GM12878 (cell line): ENCODE measurements around the gene OXTR. TPM values are rescaled to one million over a fixed set of nuclear protein-coding genes. Genes with fewer than 3 reads are reported as not detected.

Source experiments
- ATAC-seq: fragments of 200-7000 bp; cut with Tn5 transposase; 3 replicates; pipeline ENCODE4 v1.9.1; 2020; ENCODE audit warnings: mild to moderate bottlenecking, moderate library complexity
- BruUV-seq: library from RNA; stranded (reverse); fragments of 400-500 nt; replicated peaks from 2 replicates; lab custom pipeline; 2021; lab: Mats Ljungman, UMichigan
- CTCF ChIA-PET: fragments of 300-600 bp; sonication (Branson Sonifier 250); formaldehyde crosslinking; extraction: SDS; loops from one replicate; lab custom pipeline; 2021; ENCODE audit warnings: inconsistent platforms; lab: Yijun Ruan, JAX
- POLR2A ChIA-PET: fragments of 350-600 bp; formaldehyde crosslinking; extraction: SDS; loops from one replicate; lab custom pipeline; 2021; ENCODE audit warnings: inconsistent platforms; lab: Charles Lee
- RAD21 ChIA-PET: fragments of 300-600 bp; sonication (Branson Sonifier 250); formaldehyde crosslinking; loops from one replicate; lab custom pipeline; 2023; ENCODE audit warnings: antibody characterized with exemption; ENCODE audit not compliant: unreplicated experiment; lab: Charles Lee
- SMC1A ChIA-PET: fragments of 300-600 bp; sonication (Branson Sonifier 250); formaldehyde crosslinking; loops from one replicate; lab custom pipeline; 2023; ENCODE audit not compliant: unreplicated experiment, uncharacterized antibody; lab: Charles Lee
- DNase-seq: peaks from one replicate; pipeline ENCODE4 v3.0.0-alpha.2; 2011; ENCODE audit warnings: low read depth, low spot score
- FAIRE-seq: peaks from 3 replicates; lab custom pipeline; 2011; peaks lifted over from hg19 to GRCh38; lab: Jason Lieb, UNC
- H2AFZ ChIP-seq: 2 replicates; pipeline ENCODE4 v1.6.0; 2011; ENCODE audit warnings: low read depth, low read length, control low read depth; ENCODE audit not compliant: control insufficient read depth
- H3K27ac ChIP-seq: 2 replicates; pipeline ENCODE4 v1.5.1; 2011; ENCODE audit warnings: control low read depth; ENCODE audit not compliant: control insufficient read depth, insufficient read depth
- H3K27me3 ChIP-seq, 2 experiments: replicated peaks in 1 of 2; 2 replicates each; pipeline versions ENCODE4 v1.6.0 to v1.6.1; 2011; ENCODE audit warnings: low read length in 1 of 2; ENCODE audit not compliant: control insufficient read depth in 2 of 2, insufficient read depth in 2 of 2
- H3K36me3 ChIP-seq, 2 experiments: 2 replicates each; pipeline ENCODE4 v1.5.1; 2011; ENCODE audit warnings: low read length in 1 of 2; ENCODE audit not compliant: control insufficient read depth in 2 of 2, insufficient read depth in 2 of 2
- H3K4me1 ChIP-seq: 2 replicates; pipeline ENCODE4 v1.6.1; 2011; ENCODE audit warnings: mild to moderate bottlenecking, low read length, moderate library complexity, mixed read lengths; ENCODE audit not compliant: control insufficient read depth, insufficient read depth
- H3K4me2 ChIP-seq: 2 replicates; pipeline ENCODE4 v1.6.0; 2011; ENCODE audit warnings: control low read depth; ENCODE audit not compliant: control insufficient read depth, insufficient read depth
- H3K4me3 ChIP-seq: fragments of 200-600 bp; sonication (generic); 2 replicates; pipeline ENCODE4 v1.5.1; 2016
- H3K79me2 ChIP-seq: 2 replicates; pipeline ENCODE4 v1.6.0; 2011; ENCODE audit warnings: low read length; ENCODE audit not compliant: control insufficient read depth, insufficient read depth
- H3K9ac ChIP-seq: 2 replicates; pipeline ENCODE4 v1.8.0; 2011; ENCODE audit warnings: low read length, control low read depth, mixed read lengths; ENCODE audit not compliant: control insufficient read depth, insufficient read depth
- H3K9me3 ChIP-seq: replicated peaks from 3 replicates; pipeline ENCODE4 v1.5.1; 2011; ENCODE audit warnings: mild to moderate bottlenecking, low read length; ENCODE audit not compliant: control insufficient read depth, insufficient read depth
- H4K20me1 ChIP-seq: 2 replicates; pipeline ENCODE4 v1.6.0; 2011; ENCODE audit not compliant: control insufficient read depth, insufficient read depth
- ATF7 ChIP-seq: fragments of 450-650 bp; IDR thresholded peaks from 2 replicates; pipeline ENCODE4 v1.6.1; 2016; ENCODE audit warnings: low read depth, mild to moderate bottlenecking
- BHLHE40 ChIP-seq, 2 experiments: fragments of 450-650 bp in 1 of 2; IDR thresholded peaks; 2 replicates each; pipeline ENCODE4 v1.6.1; 2011 to 2017; ENCODE audit warnings: low read depth in 2 of 2, borderline replicate concordance in 1 of 2, improper control_type of control experiment in 1 of 2, low read length in 1 of 2, mild to moderate bottlenecking in 1 of 2
- BMI1 ChIP-seq: fragments of 450-650 bp; IDR thresholded peaks from 2 replicates; pipeline ENCODE4 v1.6.1; 2016; ENCODE audit warnings: mild to moderate bottlenecking, moderate library complexity, borderline replicate concordance
- CBFB ChIP-seq: IDR thresholded peaks from 2 replicates; pipeline ENCODE4 v1.6.1; 2016; ENCODE audit warnings: antibody characterized with exemption, low read depth
- IKZF2 ChIP-seq, 2 experiments: fragments of 450-650 bp; IDR thresholded peaks; 2 replicates each; pipeline ENCODE4 v1.6.1; 2017; ENCODE audit warnings: mild to moderate bottlenecking in 2 of 2, moderate library complexity in 2 of 2
- MYC ChIP-seq: IDR thresholded peaks from 2 replicates; pipeline ENCODE4 v1.6.1; 2011; ENCODE audit warnings: mild to moderate bottlenecking, low read length, moderate library complexity, inconsistent platforms; ENCODE audit not compliant: insufficient read depth, insufficient replicate concordance, insufficient read length, severe bottlenecking
- SMC3 ChIP-seq: IDR thresholded peaks from 2 replicates; pipeline ENCODE4 v1.6.1; 2011; ENCODE audit warnings: low read length, improper control_type of control experiment, borderline replicate concordance
- ZNF274 ChIP-seq: IDR thresholded peaks from one replicate; pipeline ENCODE4 v1.8.0; 2011; ENCODE audit not compliant: insufficient read length, insufficient read depth
- WGBS: methylation state at CpG from one replicate; pipeline ENCODE4 v1.1.6; 2016; ENCODE audit warnings: low lambda C conversion rate; ENCODE audit not compliant: insufficient replicate concordance, insufficient coverage; ENCODE audit errors: missing lambda C conversion rate; 5-methylcytosine and 5-hydroxymethylcytosine counted together
- in situ Hi-C: fragments of 300-500 bp; cut with MboI; formaldehyde crosslinking; loops from 9 replicates; pipeline ENCODE4 v1.14.3; 2018; ENCODE audit warnings: mixed read lengths
- intact Hi-C: fragments of 100-400 bp; cut with micrococcal nuclease; formaldehyde crosslinking; loops from one replicate; pipeline ENCODE4 v1.14.2; 2022; ENCODE audit not compliant: unreplicated experiment
- polyA plus RNA-seq, 11 experiments: library from polyadenylated mRNA; depleted of rRNA in 4 of 11; unstranded in 6 of 11; stranded (reverse) in 5 of 11; fragments of >200 nt; fragmentation: Nextera tagmentation in 4 of 11; fragmentation: Illumina TruSeq in 1 of 11; extraction: Ambion mirVana in 4 of 11; extraction: Trizol in 1 of 11; gene quantifications; 1 replicate in 1 of 11; 2 replicates in 10 of 11; pipeline versions ENCODE4 v1.2.1 to v1.2.3, GENCODE V29; 2011 to 2016; ENCODE audit warnings: inconsistent platforms in 2 of 11, missing spikeins in 2 of 11, low read depth in 1 of 11
- total RNA-seq, 4 experiments: library from RNA; depleted of rRNA in 3 of 4; stranded (reverse); fragments of >200 nt in 3 of 4; fragmentation: Illumina TruSeq in 1 of 4; extraction: Trizol in 1 of 4; gene quantifications; 2 replicates each; pipeline versions ENCODE4 v1.2.1 to v1.2.3, GENCODE V29; 2013 to 2021
- TF ChIP-seq, protein P1 (sequence below): IDR thresholded peaks from 2 replicates; pipeline ENCODE4 v1.6.1; 2011; ENCODE audit warnings: low read depth, mild to moderate bottlenecking, low read length, moderate library complexity, borderline replicate concordance; ENCODE audit errors: extremely low read depth
- TF ChIP-seq, protein P2 (sequence below): IDR thresholded peaks from 2 replicates; pipeline ENCODE4 v1.6.1; 2012; ENCODE audit warnings: mild to moderate bottlenecking, low read depth, low read length
- TF ChIP-seq, protein P3 (sequence below): fragments of 450-650 bp; IDR thresholded peaks from 2 replicates; pipeline ENCODE4 v1.6.1; 2017; ENCODE audit warnings: mild to moderate bottlenecking, moderate library complexity
- TF ChIP-seq, protein P4 (sequence below): fragments of 450-650 bp; IDR thresholded peaks from 2 replicates; pipeline ENCODE4 v1.6.1; 2017; ENCODE audit warnings: borderline replicate concordance

The OXTR gene
- total and polyA plus RNA-seq, 10 of the 15 experiments (the other 5 are each of a cell fraction or from before 2014, with no cell fraction given), result 0.43 to 5.9 (median 2.6) TPM

DNA sequence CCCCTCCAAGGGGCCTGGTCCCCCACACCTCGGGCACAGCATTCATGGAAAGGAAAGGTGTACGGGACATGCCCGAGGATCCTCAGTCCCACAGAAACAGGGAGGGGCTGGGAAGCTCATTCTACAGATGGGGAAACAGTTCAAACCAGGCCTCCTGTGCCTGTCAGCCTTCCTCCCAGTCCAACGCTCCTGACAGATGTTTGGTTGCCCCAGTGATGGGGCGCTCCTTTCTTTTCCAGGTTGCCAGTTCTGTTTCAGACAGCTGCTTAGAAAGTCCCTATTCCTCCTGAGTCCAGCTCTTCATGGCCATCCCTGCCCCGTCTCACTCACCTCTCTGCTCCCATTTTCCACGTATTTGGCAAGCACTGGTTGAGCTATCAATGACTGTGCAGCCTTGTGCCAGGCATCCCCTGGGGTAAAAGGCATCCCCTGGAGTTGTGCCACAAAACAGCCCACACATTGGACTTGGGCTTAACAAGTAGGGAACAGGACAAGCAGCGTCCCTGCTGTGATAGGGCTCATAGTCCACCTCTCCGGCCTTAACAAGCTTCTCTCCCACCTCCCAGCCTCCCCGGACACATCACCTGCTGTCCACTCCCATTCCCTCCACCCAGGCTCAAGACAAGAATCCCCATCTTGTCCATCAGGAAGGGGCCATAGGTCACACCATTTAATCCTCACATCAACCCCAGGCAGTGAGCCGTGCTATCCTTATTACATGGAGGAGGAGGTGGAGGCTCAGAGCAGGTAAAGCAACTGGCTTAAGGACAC is 6.6 kb downstream of the OXTR start (continued):
- TF ChIP-seq MYC, result no peak
- TF ChIP-seq CBFB, result no peak
- TF ChIP-seq SMC3, result no peak
- TF ChIP-seq, protein P1, sequence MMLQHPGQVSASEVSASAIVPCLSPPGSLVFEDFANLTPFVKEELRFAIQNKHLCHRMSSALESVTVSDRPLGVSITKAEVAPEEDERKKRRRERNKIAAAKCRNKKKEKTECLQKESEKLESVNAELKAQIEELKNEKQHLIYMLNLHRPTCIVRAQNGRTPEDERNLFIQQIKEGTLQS, result no peak
- no peak for TF ChIP-seq BMI1
- TF ChIP-seq, protein P2, sequence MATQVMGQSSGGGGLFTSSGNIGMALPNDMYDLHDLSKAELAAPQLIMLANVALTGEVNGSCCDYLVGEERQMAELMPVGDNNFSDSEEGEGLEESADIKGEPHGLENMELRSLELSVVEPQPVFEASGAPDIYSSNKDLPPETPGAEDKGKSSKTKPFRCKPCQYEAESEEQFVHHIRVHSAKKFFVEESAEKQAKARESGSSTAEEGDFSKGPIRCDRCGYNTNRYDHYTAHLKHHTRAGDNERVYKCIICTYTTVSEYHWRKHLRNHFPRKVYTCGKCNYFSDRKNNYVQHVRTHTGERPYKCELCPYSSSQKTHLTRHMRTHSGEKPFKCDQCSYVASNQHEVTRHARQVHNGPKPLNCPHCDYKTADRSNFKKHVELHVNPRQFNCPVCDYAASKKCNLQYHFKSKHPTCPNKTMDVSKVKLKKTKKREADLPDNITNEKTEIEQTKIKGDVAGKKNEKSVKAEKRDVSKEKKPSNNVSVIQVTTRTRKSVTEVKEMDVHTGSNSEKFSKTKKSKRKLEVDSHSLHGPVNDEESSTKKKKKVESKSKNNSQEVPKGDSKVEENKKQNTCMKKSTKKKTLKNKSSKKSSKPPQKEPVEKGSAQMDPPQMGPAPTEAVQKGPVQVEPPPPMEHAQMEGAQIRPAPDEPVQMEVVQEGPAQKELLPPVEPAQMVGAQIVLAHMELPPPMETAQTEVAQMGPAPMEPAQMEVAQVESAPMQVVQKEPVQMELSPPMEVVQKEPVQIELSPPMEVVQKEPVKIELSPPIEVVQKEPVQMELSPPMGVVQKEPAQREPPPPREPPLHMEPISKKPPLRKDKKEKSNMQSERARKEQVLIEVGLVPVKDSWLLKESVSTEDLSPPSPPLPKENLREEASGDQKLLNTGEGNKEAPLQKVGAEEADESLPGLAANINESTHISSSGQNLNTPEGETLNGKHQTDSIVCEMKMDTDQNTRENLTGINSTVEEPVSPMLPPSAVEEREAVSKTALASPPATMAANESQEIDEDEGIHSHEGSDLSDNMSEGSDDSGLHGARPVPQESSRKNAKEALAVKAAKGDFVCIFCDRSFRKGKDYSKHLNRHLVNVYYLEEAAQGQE, result no peak

DNA sequence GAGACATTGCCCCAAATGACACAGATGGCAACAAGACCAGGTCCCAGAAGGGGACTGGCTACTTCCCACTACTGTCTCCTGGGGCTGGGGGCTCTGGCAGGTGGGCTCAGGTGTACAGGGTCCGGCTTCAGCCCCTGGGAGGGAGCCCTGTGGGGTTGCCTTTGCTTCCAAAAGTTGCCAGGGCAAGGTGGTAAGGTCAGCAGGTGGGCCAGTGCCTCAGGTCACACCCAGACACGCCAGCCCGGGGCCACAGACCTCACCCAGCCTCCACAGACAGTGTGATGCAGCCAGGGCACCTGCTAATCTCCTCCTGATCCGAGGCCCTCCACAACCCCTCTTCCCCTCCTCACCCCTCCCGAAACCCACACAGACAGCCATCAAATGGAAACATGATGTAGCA is 7.5 kb downstream of the OXTR start:
- FAIRE-seq (no peak), ATAC-seq (no peak), DNase-seq (no peak)
- Histone ChIP-seq H3K4me1 (no peaks in the 10 kb centered on the region; the same call in 1 of the 2 replicates), H3K4me2 (no peak overlapping the region), H3K36me3 (peaks cover 0 to 1% of the 10 kb centered on the region in 2 experiments; a peak in 1 of 4 replicates), H3K27me3 (no peaks in the 10 kb centered on the region), H3K9me3 (no peaks in the 10 kb centered on the region), H3K9ac (no peak overlapping the region), H4K20me1 (no peaks in the 10 kb centered on the region), H2AFZ (no peak overlapping the region), H3K79me2 (no peaks in the 10 kb centered on the region), H3K27ac (no peak overlapping the region), H3K4me3 (no peak overlapping the region)
- 61% methylated on average over 5 of the region's 5 CpGs for WGBS
- BruUV-seq, result no TSS peak
- ChIA-PET POLR2A (no interaction called here), SMC1A (interaction anchor here (1.2 kb wide), 1 partner anchor 59 kb away, joined by 3 read pairs; no protein-coding TSS in a partner anchor), CTCF (interaction anchor here (1.4 to 5.0 kb wide), 2 partner anchors 8 to 98 kb away, joined by 4 to 38 read pairs; partner anchors contain the start of gene OXTR), RAD21 (no interaction called here)
- intact Hi-C loops, result no loop called here
- in situ Hi-C loops, result no loop called here
- TF ChIP-seq ATF7, result no peak
- no peak for TF ChIP-seq ZNF274
- TF ChIP-seq, protein P3, sequence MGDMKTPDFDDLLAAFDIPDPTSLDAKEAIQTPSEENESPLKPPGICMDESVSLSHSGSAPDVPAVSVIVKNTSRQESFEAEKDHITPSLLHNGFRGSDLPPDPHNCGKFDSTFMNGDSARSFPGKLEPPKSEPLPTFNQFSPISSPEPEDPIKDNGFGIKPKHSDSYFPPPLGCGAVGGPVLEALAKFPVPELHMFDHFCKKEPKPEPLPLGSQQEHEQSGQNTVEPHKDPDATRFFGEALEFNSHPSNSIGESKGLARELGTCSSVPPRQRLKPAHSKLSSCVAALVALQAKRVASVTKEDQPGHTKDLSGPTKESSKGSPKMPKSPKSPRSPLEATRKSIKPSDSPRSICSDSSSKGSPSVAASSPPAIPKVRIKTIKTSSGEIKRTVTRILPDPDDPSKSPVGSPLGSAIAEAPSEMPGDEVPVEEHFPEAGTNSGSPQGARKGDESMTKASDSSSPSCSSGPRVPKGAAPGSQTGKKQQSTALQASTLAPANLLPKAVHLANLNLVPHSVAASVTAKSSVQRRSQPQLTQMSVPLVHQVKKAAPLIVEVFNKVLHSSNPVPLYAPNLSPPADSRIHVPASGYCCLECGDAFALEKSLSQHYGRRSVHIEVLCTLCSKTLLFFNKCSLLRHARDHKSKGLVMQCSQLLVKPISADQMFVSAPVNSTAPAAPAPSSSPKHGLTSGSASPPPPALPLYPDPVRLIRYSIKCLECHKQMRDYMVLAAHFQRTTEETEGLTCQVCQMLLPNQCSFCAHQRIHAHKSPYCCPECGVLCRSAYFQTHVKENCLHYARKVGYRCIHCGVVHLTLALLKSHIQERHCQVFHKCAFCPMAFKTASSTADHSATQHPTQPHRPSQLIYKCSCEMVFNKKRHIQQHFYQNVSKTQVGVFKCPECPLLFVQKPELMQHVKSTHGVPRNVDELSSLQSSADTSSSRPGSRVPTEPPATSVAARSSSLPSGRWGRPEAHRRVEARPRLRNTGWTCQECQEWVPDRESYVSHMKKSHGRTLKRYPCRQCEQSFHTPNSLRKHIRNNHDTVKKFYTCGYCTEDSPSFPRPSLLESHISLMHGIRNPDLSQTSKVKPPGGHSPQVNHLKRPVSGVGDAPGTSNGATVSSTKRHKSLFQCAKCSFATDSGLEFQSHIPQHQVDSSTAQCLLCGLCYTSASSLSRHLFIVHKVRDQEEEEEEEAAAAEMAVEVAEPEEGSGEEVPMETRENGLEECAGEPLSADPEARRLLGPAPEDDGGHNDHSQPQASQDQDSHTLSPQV, result no peak
- no peak for TF ChIP-seq BHLHE40 (IDR thresholded peaks at IDR 0.05; ENCODE audit: borderline replicate concordance in 1 of 2, low read depth in 2 of 2, low read length in 1 of 2)
- TF ChIP-seq, protein P4, sequence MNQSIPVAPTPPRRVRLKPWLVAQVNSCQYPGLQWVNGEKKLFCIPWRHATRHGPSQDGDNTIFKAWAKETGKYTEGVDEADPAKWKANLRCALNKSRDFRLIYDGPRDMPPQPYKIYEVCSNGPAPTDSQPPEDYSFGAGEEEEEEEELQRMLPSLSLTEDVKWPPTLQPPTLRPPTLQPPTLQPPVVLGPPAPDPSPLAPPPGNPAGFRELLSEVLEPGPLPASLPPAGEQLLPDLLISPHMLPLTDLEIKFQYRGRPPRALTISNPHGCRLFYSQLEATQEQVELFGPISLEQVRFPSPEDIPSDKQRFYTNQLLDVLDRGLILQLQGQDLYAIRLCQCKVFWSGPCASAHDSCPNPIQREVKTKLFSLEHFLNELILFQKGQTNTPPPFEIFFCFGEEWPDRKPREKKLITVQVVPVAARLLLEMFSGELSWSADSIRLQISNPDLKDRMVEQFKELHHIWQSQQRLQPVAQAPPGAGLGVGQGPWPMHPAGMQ, result no peak
- TF ChIP-seq IKZF2 (IDR thresholded peaks at IDR 0.05), result no peak
